Measurements from ENCODE around the gene AIMP2.

DNA sequence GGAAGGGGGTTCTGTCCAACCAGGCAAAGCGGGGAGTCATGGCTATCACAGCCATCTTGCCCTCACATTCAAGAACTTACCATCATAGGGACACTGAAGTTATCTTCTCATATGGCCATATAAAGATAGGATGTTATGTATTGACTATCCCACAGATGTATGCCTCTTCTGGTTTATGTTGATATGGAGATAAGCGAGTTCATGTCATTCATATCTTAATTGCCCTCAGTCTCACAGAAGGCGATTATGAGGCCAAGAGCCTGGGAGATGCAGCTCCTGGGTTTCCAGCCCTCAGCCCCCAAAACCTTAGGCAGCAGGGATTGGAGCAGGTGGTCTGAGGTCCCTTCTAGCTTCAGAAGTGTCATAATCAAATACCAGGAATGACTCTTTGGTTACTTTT lies 13.6 kb downstream of the AIMP2 start:
- no peak for TF ChIP-seq CTCF (IDR thresholded peaks at IDR 0.05; ENCODE audit: low read length)
- no peak for TF ChIP-seq EZH2 (IDR thresholded peaks at IDR 0.05; ENCODE audit: borderline replicate concordance, low read length)

All from OCI-LY1 (cell line).